Measurements from ENCODE around the gene CTXND2. TPM values are rescaled to one million over a fixed set of nuclear protein-coding genes. Genes with fewer than 3 reads are reported as not detected.

Gene CTXND2
- total and polyA plus RNA-seq, 2 of the 13 experiments (the other 11 are each of a cell fraction or from before 2014, with no cell fraction given): not detected

DNA sequence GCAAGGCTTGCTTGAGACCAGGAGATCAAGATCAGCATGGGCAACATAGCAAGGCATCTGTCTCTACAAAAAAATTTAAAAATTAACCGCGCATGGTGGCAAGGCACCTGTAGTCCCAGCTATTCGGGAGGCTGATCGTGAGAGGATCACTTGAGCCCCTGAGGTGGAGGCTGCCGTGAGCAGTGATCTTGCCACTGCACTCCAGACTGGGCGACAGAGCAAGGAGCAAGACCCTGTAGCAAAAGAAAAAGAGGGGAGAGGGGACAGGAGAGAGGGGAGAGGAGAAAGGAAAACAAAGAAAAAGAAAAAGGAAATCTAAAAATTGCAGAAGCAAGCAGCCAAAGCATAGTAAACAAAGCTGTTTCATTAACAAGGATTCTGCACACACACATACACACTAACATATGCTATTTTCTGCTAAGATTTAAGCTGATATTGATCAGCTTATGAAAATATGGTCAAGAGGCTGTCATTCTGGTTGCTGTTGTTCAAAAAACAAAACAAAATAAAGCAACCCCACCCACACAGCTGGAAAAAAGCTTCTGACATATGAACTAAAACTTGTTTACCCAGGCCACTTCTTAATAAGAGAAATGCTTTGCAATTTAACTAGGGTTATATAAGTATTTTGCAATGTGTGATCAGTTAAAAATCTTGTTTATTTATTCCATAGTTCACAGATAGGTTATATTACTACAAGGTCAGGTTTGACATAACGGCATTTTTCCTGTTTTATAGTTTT, 12.3 kb upstream of the CTXND2 start:
- peaks cover 1 to 8% of the 10 kb centered on the region in 2 experiments; a peak in 3 of 5 replicates for H3K36me3 ChIP-seq (replicated peaks in 1 of 2; ENCODE audit: control insufficient read depth in 1 of 2, insufficient read depth in 2 of 2, low read length in 2 of 2)
- peak overlapping the region; percentile 79 for H3K4me2 ChIP-seq (ENCODE audit: low read depth, low read length)
- no TSS peak for BruUV-seq (replicated peaks)
- H4K20me1 ChIP-seq (ENCODE audit: insufficient read depth, low read length): no peaks in the 10 kb centered on the region
- H2AFZ ChIP-seq (ENCODE audit: low read length): no peak overlapping the region
- ChIA-PET CTCF (ENCODE audit: low intra/inter-chr PET ratio, low total read pairs) (no interaction called here), POLR2A (interaction anchor here (1.0 kb wide), 1 partner anchor 310 kb away, joined by 3 read pairs; no protein-coding TSS in a partner anchor)
- ATAC-seq (no peak), DNase-seq (ENCODE audit: low spot score) (no peak), FAIRE-seq (no peak)
- peaks cover 33% of the 10 kb centered on the region for H3K4me1 ChIP-seq (ENCODE audit: insufficient read depth, low read length)
- WGBS (ENCODE audit: low lambda C conversion rate): 27% methylated on average over 7 of the region's 7 CpGs
- in situ Hi-C loops (cut with HindIII; ENCODE audit: extremely low pct_ligation_motif_present, low pct_unique_long_range_greater_than_20kb) (no loop called here), intact Hi-C loops (cut with micrococcal nuclease; ENCODE audit: unreplicated experiment) (loop anchor here (5.0 kb wide), 1 partner anchor 48 kb away; no protein-coding TSS in a partner anchor)
- peak overlapping the region; percentile 76 for H3K9ac ChIP-seq (ENCODE audit: insufficient read depth, low read depth, low read length)
- H3K27me3 ChIP-seq (ENCODE audit: control insufficient read depth in 1 of 2, insufficient read depth in 2 of 2, low read length in 2 of 2): no peaks in the 10 kb centered on the region; a peak in 1 of 5 replicates
- peak overlapping the region; percentile 84 for H3K27ac ChIP-seq (ENCODE audit: extremely low read length, insufficient read depth, low read length)
- H3K79me2 ChIP-seq (ENCODE audit: insufficient read depth, low read length): peaks cover 49% of the 10 kb centered on the region
- no peaks in the 10 kb centered on the region for H3K9me3 ChIP-seq (ENCODE audit: low read length)
- peak overlapping the region; percentile 84 to 90 (median 85) for H3K4me3 ChIP-seq (replicated peaks in 1 of 3; ENCODE audit: insufficient read depth in 1 of 3, low read depth in 2 of 3, low read length in 3 of 3)
- TF ChIP-seq, protein P1, sequence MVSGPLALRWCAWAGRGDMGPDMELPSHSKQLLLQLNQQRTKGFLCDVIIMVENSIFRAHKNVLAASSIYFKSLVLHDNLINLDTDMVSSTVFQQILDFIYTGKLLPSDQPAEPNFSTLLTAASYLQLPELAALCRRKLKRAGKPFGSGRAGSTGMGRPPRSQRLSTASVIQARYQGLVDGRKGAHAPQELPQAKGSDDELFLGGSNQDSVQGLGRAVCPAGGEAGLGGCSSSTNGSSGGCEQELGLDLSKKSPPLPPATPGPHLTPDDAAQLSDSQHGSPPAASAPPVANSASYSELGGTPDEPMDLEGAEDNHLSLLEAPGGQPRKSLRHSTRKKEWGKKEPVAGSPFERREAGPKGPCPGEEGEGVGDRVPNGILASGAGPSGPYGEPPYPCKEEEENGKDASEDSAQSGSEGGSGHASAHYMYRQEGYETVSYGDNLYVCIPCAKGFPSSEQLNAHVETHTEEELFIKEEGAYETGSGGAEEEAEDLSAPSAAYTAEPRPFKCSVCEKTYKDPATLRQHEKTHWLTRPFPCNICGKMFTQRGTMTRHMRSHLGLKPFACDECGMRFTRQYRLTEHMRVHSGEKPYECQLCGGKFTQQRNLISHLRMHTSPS (CRISPR knock-in tag; IDR thresholded peaks at IDR 0.05; ENCODE audit: low read depth): no peak
- TF ChIP-seq NR2C2 (CRISPR knock-in tag; IDR thresholded peaks at IDR 0.05; ENCODE audit: borderline replicate concordance) (0 out of 2 replicates have a peak, but pooled peaks have one; percentile 13), ZNF564 (CRISPR knock-in tag; IDR thresholded peaks at IDR 0.05) (no peak), SAP130 (CRISPR knock-in tag; IDR thresholded peaks at IDR 0.05; ENCODE audit: low read depth) (peak; percentile 51), CREM (IDR thresholded peaks at IDR 0.05) (0 out of 2 replicates have a peak, but pooled peaks have one; percentile 27), CREM (CRISPR knock-in tag; IDR thresholded peaks at IDR 0.05) (no peak), ZSCAN21 (CRISPR knock-in tag; IDR thresholded peaks at IDR 0.05; ENCODE audit: borderline replicate concordance) (no peak), RARA (CRISPR knock-in tag; IDR thresholded peaks at IDR 0.05) (peak; percentile 51; the same call in 1 of the 2 replicates), NFKBIZ (CRISPR knock-in tag; IDR thresholded peaks at IDR 0.05) (no peak), GATAD2A (CRISPR knock-in tag; IDR thresholded peaks at IDR 0.05) (peak; percentile 21; the same call in 1 of the 2 replicates), SIN3B (IDR thresholded peaks at IDR 0.05; ENCODE audit: low read length) (no peak)
- TF ChIP-seq, protein P2, sequence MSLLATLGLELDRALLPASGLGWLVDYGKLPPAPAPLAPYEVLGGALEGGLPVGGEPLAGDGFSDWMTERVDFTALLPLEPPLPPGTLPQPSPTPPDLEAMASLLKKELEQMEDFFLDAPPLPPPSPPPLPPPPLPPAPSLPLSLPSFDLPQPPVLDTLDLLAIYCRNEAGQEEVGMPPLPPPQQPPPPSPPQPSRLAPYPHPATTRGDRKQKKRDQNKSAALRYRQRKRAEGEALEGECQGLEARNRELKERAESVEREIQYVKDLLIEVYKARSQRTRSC (CRISPR knock-in tag; IDR thresholded peaks at IDR 0.05; ENCODE audit: low read depth): no peak
- TF ChIP-seq, protein P3, sequence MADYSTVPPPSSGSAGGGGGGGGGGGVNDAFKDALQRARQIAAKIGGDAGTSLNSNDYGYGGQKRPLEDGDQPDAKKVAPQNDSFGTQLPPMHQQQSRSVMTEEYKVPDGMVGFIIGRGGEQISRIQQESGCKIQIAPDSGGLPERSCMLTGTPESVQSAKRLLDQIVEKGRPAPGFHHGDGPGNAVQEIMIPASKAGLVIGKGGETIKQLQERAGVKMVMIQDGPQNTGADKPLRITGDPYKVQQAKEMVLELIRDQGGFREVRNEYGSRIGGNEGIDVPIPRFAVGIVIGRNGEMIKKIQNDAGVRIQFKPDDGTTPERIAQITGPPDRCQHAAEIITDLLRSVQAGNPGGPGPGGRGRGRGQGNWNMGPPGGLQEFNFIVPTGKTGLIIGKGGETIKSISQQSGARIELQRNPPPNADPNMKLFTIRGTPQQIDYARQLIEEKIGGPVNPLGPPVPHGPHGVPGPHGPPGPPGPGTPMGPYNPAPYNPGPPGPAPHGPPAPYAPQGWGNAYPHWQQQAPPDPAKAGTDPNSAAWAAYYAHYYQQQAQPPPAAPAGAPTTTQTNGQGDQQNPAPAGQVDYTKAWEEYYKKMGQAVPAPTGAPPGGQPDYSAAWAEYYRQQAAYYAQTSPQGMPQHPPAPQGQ (CRISPR knock-in tag; IDR thresholded peaks at IDR 0.05; ENCODE audit: borderline replicate concordance): no peak
- TF ChIP-seq, protein P4, sequence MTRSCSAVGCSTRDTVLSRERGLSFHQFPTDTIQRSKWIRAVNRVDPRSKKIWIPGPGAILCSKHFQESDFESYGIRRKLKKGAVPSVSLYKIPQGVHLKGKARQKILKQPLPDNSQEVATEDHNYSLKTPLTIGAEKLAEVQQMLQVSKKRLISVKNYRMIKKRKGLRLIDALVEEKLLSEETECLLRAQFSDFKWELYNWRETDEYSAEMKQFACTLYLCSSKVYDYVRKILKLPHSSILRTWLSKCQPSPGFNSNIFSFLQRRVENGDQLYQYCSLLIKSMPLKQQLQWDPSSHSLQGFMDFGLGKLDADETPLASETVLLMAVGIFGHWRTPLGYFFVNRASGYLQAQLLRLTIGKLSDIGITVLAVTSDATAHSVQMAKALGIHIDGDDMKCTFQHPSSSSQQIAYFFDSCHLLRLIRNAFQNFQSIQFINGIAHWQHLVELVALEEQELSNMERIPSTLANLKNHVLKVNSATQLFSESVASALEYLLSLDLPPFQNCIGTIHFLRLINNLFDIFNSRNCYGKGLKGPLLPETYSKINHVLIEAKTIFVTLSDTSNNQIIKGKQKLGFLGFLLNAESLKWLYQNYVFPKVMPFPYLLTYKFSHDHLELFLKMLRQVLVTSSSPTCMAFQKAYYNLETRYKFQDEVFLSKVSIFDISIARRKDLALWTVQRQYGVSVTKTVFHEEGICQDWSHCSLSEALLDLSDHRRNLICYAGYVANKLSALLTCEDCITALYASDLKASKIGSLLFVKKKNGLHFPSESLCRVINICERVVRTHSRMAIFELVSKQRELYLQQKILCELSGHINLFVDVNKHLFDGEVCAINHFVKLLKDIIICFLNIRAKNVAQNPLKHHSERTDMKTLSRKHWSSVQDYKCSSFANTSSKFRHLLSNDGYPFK (CRISPR knock-in tag; IDR thresholded peaks at IDR 0.05; ENCODE audit: borderline replicate concordance): no peak
- TF ChIP-seq, protein P5, sequence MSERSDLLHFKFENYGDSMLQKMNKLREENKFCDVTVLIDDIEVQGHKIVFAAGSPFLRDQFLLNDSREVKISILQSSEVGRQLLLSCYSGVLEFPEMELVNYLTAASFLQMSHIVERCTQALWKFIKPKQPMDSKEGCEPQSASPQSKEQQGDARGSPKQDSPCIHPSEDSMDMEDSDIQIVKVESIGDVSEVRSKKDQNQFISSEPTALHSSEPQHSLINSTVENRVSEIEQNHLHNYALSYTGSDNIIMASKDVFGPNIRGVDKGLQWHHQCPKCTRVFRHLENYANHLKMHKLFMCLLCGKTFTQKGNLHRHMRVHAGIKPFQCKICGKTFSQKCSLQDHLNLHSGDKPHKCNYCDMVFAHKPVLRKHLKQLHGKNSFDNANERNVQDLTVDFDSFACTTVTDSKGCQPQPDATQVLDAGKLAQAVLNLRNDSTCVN (CRISPR knock-in tag; IDR thresholded peaks at IDR 0.05; ENCODE audit: borderline replicate concordance): no peak
